Retinal pigment epithelial cell (primary cell): ENCODE results near the gene PEX6.
A peak's percentile ranks its signal among the peaks of the same experiment; 100 is the strongest.

Experiments used
- DNase-seq: peaks from one replicate; pipeline ENCODE4 v3.0.0-alpha.2; 2010; ENCODE audit warnings: low read depth
- H3K4me3 ChIP-seq: 2 replicates; pipeline ENCODE4 v1.5.1; 2011; ENCODE audit warnings: mild to moderate bottlenecking, low read length, control low read depth, moderate library complexity
- TF ChIP-seq, protein P1 (sequence below): conservative IDR thresholded peaks from 2 replicates; pipeline ENCODE4 v1.5.1; 2011; ENCODE audit warnings: low read depth, low read length, control low read depth, inconsistent platforms

The PEX6 gene, protein sequence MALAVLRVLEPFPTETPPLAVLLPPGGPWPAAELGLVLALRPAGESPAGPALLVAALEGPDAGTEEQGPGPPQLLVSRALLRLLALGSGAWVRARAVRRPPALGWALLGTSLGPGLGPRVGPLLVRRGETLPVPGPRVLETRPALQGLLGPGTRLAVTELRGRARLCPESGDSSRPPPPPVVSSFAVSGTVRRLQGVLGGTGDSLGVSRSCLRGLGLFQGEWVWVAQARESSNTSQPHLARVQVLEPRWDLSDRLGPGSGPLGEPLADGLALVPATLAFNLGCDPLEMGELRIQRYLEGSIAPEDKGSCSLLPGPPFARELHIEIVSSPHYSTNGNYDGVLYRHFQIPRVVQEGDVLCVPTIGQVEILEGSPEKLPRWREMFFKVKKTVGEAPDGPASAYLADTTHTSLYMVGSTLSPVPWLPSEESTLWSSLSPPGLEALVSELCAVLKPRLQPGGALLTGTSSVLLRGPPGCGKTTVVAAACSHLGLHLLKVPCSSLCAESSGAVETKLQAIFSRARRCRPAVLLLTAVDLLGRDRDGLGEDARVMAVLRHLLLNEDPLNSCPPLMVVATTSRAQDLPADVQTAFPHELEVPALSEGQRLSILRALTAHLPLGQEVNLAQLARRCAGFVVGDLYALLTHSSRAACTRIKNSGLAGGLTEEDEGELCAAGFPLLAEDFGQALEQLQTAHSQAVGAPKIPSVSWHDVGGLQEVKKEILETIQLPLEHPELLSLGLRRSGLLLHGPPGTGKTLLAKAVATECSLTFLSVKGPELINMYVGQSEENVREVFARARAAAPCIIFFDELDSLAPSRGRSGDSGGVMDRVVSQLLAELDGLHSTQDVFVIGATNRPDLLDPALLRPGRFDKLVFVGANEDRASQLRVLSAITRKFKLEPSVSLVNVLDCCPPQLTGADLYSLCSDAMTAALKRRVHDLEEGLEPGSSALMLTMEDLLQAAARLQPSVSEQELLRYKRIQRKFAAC

DNA sequence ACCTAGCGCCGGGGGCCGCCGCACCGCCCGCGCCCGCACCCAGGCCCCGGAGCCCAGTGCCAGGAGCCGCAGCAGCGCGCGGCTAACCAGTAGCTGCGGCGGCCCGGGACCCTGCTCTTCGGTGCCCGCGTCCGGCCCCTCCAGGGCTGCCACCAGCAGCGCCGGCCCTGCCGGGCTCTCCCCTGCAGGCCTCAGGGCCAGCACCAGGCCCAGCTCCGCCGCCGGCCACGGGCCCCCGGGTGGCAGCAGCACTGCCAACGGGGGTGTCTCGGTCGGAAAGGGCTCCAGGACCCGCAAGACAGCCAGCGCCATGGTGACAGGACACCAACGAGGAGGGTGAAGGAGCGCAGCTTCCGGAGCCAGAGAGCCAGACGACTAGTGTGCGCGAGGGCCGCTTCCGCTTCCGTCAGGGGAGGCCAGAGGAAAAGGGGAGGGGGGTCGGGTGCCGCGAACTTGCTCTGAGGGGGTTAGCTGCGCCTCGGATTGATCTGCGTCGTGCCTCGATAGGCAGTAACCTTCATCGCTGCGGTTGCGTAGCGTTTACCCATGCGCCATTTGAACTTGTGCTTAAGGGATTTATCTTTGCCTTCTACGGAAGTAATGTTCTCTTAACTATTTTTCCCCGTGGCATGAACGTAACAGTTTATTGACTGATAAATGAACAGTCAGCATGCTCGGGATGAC is at the start of gene PEX6:
Gene PEX6 (minus strand): TSS at position 343 of the 684 bp plus-strand sequence. CDS start 31 bp downstream, at position 312.
- TF ChIP-seq, protein P1, sequence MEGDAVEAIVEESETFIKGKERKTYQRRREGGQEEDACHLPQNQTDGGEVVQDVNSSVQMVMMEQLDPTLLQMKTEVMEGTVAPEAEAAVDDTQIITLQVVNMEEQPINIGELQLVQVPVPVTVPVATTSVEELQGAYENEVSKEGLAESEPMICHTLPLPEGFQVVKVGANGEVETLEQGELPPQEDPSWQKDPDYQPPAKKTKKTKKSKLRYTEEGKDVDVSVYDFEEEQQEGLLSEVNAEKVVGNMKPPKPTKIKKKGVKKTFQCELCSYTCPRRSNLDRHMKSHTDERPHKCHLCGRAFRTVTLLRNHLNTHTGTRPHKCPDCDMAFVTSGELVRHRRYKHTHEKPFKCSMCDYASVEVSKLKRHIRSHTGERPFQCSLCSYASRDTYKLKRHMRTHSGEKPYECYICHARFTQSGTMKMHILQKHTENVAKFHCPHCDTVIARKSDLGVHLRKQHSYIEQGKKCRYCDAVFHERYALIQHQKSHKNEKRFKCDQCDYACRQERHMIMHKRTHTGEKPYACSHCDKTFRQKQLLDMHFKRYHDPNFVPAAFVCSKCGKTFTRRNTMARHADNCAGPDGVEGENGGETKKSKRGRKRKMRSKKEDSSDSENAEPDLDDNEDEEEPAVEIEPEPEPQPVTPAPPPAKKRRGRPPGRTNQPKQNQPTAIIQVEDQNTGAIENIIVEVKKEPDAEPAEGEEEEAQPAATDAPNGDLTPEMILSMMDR = no peak
- peak; percentile 45 for DNase-seq
- peak within 1 kb of the TSS; percentile 59 for H3K4me3 ChIP-seq

DNA sequence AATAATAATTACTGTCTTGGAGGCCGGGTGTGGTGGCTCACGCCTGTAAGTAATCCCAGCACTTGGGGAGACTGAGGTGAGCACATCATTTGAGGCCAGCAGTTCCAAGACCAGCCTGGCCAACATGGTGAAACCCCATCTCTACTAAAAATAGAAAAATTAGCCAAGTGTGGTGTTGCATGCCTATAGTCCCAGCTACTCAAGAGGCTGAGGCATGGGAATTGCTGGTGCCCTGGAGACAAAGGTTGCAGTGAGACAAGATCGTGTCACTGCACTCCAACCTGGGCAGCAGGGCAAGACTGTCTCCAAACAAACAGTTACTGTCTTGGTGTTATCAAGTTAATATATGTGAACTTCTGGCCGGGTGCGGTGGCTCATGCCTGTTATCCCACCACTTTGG is 47.4 kb upstream of the PEX6 start:
- no peak for DNase-seq
- TF ChIP-seq, protein P1 = no peak
- H3K4me3 ChIP-seq = no peak overlapping the region

DNA sequence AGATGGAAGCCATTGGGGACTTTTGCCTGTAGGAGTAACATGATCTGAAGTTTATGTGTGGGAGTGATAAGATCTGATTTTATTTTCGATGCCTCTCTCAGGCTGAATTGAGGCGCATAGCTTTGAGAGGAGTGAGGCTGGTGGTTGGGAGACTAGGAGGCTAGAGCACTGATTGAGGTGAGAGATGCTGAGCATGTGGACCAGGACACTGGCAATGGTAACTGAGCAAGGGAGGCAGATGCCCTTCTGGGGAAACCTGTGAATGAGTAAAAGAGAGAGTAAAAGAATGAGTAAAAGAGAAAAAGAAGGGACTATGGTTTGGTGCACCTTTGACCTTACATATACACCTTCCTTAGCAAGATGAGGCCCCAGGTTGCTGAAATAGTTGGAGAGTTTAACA is 45.5 kb upstream of the PEX6 start:
- no peak overlapping the region for H3K4me3 ChIP-seq
- no peak for DNase-seq
- TF ChIP-seq, protein P1 = no peak

DNA sequence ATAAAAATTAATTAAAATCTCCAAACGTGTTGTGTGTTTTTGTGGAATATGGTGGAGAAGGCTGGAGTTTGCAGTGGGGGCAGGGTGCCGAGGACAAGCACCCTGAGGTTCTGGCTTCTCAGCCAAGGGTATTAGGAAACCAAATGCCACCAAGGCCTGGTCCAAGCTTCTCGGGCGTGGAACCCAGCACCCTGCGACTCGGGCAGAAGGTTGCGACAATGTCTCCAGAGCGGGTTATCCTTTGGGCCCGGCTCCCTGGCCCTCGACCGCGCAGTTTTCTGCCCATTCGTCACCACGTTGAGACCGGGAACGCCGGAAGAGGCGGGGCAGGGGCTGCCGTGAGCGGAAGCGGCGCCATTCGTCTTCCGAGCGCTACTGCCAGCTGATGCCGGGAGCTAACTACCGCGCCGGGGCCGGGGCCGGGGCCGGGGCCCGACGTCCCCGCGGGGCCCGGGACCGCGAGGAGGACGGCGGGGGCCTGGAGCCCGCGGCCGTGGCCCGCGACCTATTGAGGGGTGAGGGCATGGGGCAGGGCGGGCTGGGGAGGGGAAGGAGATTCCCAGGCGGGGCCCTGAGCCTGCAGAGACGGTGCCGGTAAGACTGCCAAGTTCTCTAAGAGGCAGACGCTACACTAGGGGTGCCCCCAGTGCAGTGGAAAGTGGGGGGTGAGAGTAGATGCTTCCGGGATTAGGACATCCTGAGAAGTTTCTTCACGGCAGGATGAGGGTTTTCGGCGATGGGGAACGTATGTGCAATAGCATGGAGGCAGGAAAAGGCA is 42.5 kb upstream of the PEX6 start, which contains the start of gene RRP36:
Gene RRP36 (plus strand): TSS at position 354 of the 778 bp plus-strand sequence. CDS start 32 bp downstream, at position 386.
- no peak for DNase-seq
- TF ChIP-seq, protein P1 = no peak
- H3K4me3 ChIP-seq = peak within 1 kb of the TSS; percentile 75

DNA sequence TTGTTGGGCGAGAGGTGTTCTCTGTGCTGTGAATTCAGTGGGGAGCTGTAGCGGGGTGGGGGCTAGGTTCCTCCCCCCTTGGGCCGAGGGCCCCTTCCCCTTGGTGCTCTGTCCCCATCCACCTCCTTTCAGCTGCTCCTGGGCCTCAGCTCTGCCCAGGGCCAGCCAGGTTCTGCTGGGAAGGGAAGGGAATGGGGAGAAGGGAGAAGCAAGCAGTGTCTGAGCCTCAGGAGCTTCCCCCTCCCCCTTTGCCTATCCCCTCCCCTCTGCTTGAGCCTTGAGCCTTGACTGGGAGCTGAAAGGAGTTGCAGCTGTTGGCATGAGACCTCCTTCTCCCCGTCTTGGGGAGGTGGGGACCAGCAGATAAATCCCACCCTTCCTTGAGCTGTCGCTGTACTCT is 41.9 kb upstream of the PEX6 start:
- peak overlapping the region; percentile 75 for H3K4me3 ChIP-seq
- TF ChIP-seq, protein P1 = no peak
- DNase-seq = no peak
